Stimulated activated CD8-positive, alpha-beta memory T cell treated with anti-CD3 and anti-CD28 coated beads, Interleukin-15, amount 100 ng/mL, for 1 hour (primary cell): ENCODE results near the gene RERE.

ENCODE experiments used
- DNase-seq: peaks from one replicate; pipeline ENCODE4 v3.0.0-alpha.2; 2020; ENCODE audit warnings: low read depth

RERE gene

GRCh38 chr1:8423692-8424538, 393.5 kb downstream of the RERE start:
- DNase-seq: no peak

- no peak for DNase-seq
Measured at GRCh38 chr1:8423269-8423691, 394.2 kb downstream of the RERE start.

GRCh38 chr1:8422510-8423268, 394.8 kb downstream of the RERE start:
- DNase-seq: no peak

- DNase-seq: no peak
Measured at GRCh38 chr1:8421721-8422120, 395.7 kb downstream of the RERE start.

GRCh38 chr1:8420318-8420717, 397.1 kb downstream of the RERE start:
- no peak for DNase-seq

GRCh38 chr1:8419861-8420260, 397.6 kb downstream of the RERE start:
- DNase-seq: no peak

- DNase-seq: no peak
Measured at GRCh38 chr1:8419172-8419571, 398.3 kb downstream of the RERE start.

- no peak for DNase-seq
Measured at GRCh38 chr1:8418301-8418700, 399.1 kb downstream of the RERE start.

- DNase-seq: no peak
Measured at GRCh38 chr1:8417625-8418024, 399.8 kb downstream of the RERE start.

GRCh38 chr1:8416881-8417280, 400.6 kb downstream of the RERE start:
- DNase-seq: no peak

- no peak for DNase-seq
Measured at GRCh38 chr1:8415526-8416278, 401.7 kb downstream of the RERE start.

- no peak for DNase-seq
Measured at GRCh38 chr1:8412183-8412831, 405.1 kb downstream of the RERE start.

GRCh38 chr1:8411803-8412182, 405.6 kb downstream of the RERE start:
- DNase-seq: no peak

- DNase-seq: no peak
Measured at GRCh38 chr1:8410791-8411190, 406.6 kb downstream of the RERE start.

GRCh38 chr1:8409606-8410005, 407.8 kb downstream of the RERE start:
- no peak for DNase-seq

GRCh38 chr1:8409106-8409505, 408.3 kb downstream of the RERE start:
- no peak for DNase-seq

GRCh38 chr1:8408151-8408839, 409.1 kb downstream of the RERE start:
- no peak for DNase-seq

GRCh38 chr1:8407652-8408051, 409.8 kb downstream of the RERE start:
- DNase-seq: no peak

- no peak for DNase-seq
Measured at GRCh38 chr1:8406960-8407359, 410.5 kb downstream of the RERE start.

- DNase-seq: no peak
Measured at GRCh38 chr1:8406011-8406410, 411.4 kb downstream of the RERE start.
